H1 (cell line): Measurements from ENCODE around the gene POLR3G. TPM values are rescaled to one million over a fixed set of nuclear protein-coding genes. Genes with fewer than 3 reads are reported as not detected.

Experiments used
- CTCF ChIA-PET: fragments of 300-600 bp; sonication (Branson Sonifier 250); formaldehyde crosslinking; loops from one replicate; lab custom pipeline; 2021; ENCODE audit not compliant: partially characterized antibody; lab: Charles Lee
- POLR2A ChIA-PET: fragments of 300-600 bp; sonication (Branson Sonifier 250); formaldehyde crosslinking; loops from one replicate; lab custom pipeline; 2021; ENCODE audit warnings: inconsistent platforms; ENCODE audit not compliant: partially characterized antibody; lab: Charles Lee
- DNase-seq, 2 experiments: peaks; one replicate each; pipeline versions ENCODE4 v3.0.0 to v3.0.0-alpha.2; 2010 to 2022; ENCODE audit warnings: low spot score in 2 of 2, low read depth in 1 of 2, mixed read lengths in 1 of 2
- FAIRE-seq: peaks from 2 replicates; lab custom pipeline; 2011; peaks lifted over from hg19 to GRCh38; lab: Jason Lieb, UNC
- H2AFZ ChIP-seq: 2 replicates; pipeline ENCODE4 v1.8.1; 2012; ENCODE audit warnings: low read length, inconsistent platforms
- H2AK5ac ChIP-seq: 2 replicates; pipeline ENCODE4 v1.6.1; 2013; ENCODE audit warnings: low read depth, low read length
- H2BK120ac ChIP-seq: replicated peaks from 2 replicates; pipeline ENCODE3; 2013; ENCODE audit warnings: low read depth, low read length, inconsistent platforms
- H2BK12ac ChIP-seq: 2 replicates; pipeline ENCODE4 v1.6.1; 2013; ENCODE audit warnings: low read depth, low read length
- H2BK15ac ChIP-seq: 2 replicates; pipeline ENCODE4 v1.6.1; 2013; ENCODE audit warnings: low read length
- H2BK20ac ChIP-seq: 2 replicates; pipeline ENCODE4 v1.6.1; 2013; ENCODE audit warnings: low read length
- H2BK5ac ChIP-seq: 2 replicates; pipeline ENCODE4 v1.6.1; 2013; ENCODE audit warnings: low read depth, low read length
- H3K14ac ChIP-seq: 2 replicates; pipeline ENCODE4 v1.6.1; 2013; ENCODE audit warnings: inconsistent platforms; ENCODE audit not compliant: insufficient read length
- H3K18ac ChIP-seq: 2 replicates; pipeline ENCODE4 v1.6.1; 2013; ENCODE audit warnings: low read length; ENCODE audit errors: extremely low read depth
- H3K23ac ChIP-seq: 2 replicates; pipeline ENCODE4 v1.6.1; 2013; ENCODE audit warnings: inconsistent platforms; ENCODE audit not compliant: insufficient read length
- H3K23me2 ChIP-seq: 2 replicates; pipeline ENCODE4 v1.6.1; 2013; ENCODE audit warnings: low read depth, low read length
- H3K27ac ChIP-seq: 2 replicates; pipeline ENCODE4 v1.6.1; 2011; ENCODE audit warnings: low read depth, low read length, inconsistent platforms
- H3K27me3 ChIP-seq, 4 experiments: replicated peaks in 1 of 4; 1 replicate in 1 of 4; 2 replicates in 3 of 4; pipeline versions ENCODE4 v1.6.1 to v1.8.1; 2011 to 2013; ENCODE audit warnings: low read length in 3 of 4, mild to moderate bottlenecking in 3 of 4, inconsistent platforms in 2 of 4, mixed read lengths in 2 of 4, moderate library complexity in 1 of 4; ENCODE audit not compliant: control insufficient read depth in 3 of 4, insufficient read depth in 3 of 4; ENCODE audit errors: extremely low read depth in 1 of 4
- H3K36me3 ChIP-seq, 4 experiments: 2 replicates each; pipeline versions ENCODE4 v1.6.1 to v1.8.1; 2011 to 2013; ENCODE audit warnings: mild to moderate bottlenecking in 4 of 4, low read length in 3 of 4, moderate library complexity in 2 of 4, control low read depth in 1 of 4, inconsistent platforms in 1 of 4; ENCODE audit not compliant: insufficient read depth in 4 of 4, control insufficient read depth in 2 of 4
- H3K4ac ChIP-seq: replicated peaks from 2 replicates; pipeline ENCODE3; 2013; ENCODE audit warnings: low read length, low read depth, mixed read lengths, inconsistent platforms; ENCODE audit not compliant: insufficient read length
- H3K4me1 ChIP-seq, 4 experiments: replicated peaks in 1 of 4; 1 replicate in 1 of 4; 2 replicates in 3 of 4; pipeline versions ENCODE4 v1.6.1 to v1.8.1; 2011 to 2013; ENCODE audit warnings: low read length in 3 of 4, inconsistent platforms in 2 of 4, mixed read lengths in 1 of 4; ENCODE audit not compliant: insufficient read depth in 4 of 4, control insufficient read depth in 3 of 4
- H3K4me2 ChIP-seq, 2 experiments: 2 replicates each; pipeline versions ENCODE4 v1.6.1 to v1.8.1; 2011 to 2013; ENCODE audit warnings: low read depth in 2 of 2, low read length in 2 of 2, control low read depth in 1 of 2, inconsistent platforms in 1 of 2, mild to moderate bottlenecking in 1 of 2; ENCODE audit not compliant: insufficient read depth in 1 of 2
- H3K4me3 ChIP-seq, 4 experiments: fragments of 200-600, 300-600 bp in 1 of 4; sonication (generic), shearing (Covaris generic), sonication (Bioruptor Twin) in 1 of 4; 2 replicates each; pipeline versions ENCODE4 v1.5.1 to v1.8.1; 2011 to 2016; ENCODE audit warnings: low read length in 4 of 4, low read depth in 3 of 4, control low read depth in 2 of 4, inconsistent platforms in 2 of 4, mild to moderate bottlenecking in 2 of 4, mixed read lengths in 1 of 4, moderate library complexity in 1 of 4; ENCODE audit not compliant: insufficient read depth in 2 of 4; ENCODE audit errors: extremely low read depth in 1 of 4
- H3K56ac ChIP-seq: replicated peaks from 2 replicates; pipeline ENCODE3; 2013; ENCODE audit warnings: low read depth, mild to moderate bottlenecking, mixed read lengths, low read length, inconsistent platforms; ENCODE audit not compliant: insufficient read length
- H3K79me1 ChIP-seq: 2 replicates; pipeline ENCODE4 v1.6.1; 2013; ENCODE audit warnings: low read depth, low read length, control low read depth
- H3K79me2 ChIP-seq, 2 experiments: 2 replicates each; pipeline versions ENCODE4 v1.6.1 to v1.8.1; 2012 to 2013; ENCODE audit warnings: low read length in 2 of 2, mild to moderate bottlenecking in 2 of 2, inconsistent platforms in 1 of 2; ENCODE audit not compliant: insufficient read depth in 2 of 2, control insufficient read depth in 1 of 2
- H3K9ac ChIP-seq, 4 experiments: replicated peaks in 1 of 4; 1 replicate in 1 of 4; 2 replicates in 3 of 4; pipeline versions ENCODE4 v1.6.1 to v1.8.1; 2011 to 2013; ENCODE audit warnings: low read depth in 3 of 4, low read length in 3 of 4, control low read depth in 2 of 4, mild to moderate bottlenecking in 2 of 4, moderate library complexity in 2 of 4, inconsistent platforms in 1 of 4; ENCODE audit errors: extremely low read depth in 1 of 4
- H3K9me3 ChIP-seq, 2 experiments: 2 replicates each; pipeline versions ENCODE4 v1.6.1 to v1.8.1; 2012 to 2013; ENCODE audit warnings: mild to moderate bottlenecking in 2 of 2, moderate library complexity in 2 of 2, control low read depth in 1 of 2, inconsistent platforms in 1 of 2, low read depth in 1 of 2, low read length in 1 of 2, mixed read lengths in 1 of 2; ENCODE audit not compliant: insufficient read depth in 2 of 2
- H4K20me1 ChIP-seq, 2 experiments: replicated peaks in 1 of 2; 2 replicates each; pipeline versions ENCODE3 to v1.8.1; 2011 to 2013; ENCODE audit warnings: inconsistent platforms in 2 of 2, low read length in 2 of 2, mild to moderate bottlenecking in 1 of 2; ENCODE audit not compliant: insufficient read depth in 2 of 2, control insufficient read depth in 1 of 2
- H4K5ac ChIP-seq: 2 replicates; pipeline ENCODE4 v1.6.1; 2013; ENCODE audit warnings: low read length, low read depth, mixed read lengths, inconsistent platforms; ENCODE audit not compliant: insufficient read length
- H4K8ac ChIP-seq: 2 replicates; pipeline ENCODE4 v1.8.0; 2013; ENCODE audit warnings: mild to moderate bottlenecking, moderate library complexity, low read length, inconsistent platforms; ENCODE audit not compliant: insufficient read depth; ENCODE audit errors: extremely low read depth
- H4K91ac ChIP-seq: replicated peaks from 2 replicates; pipeline ENCODE3; 2013; ENCODE audit warnings: low read length, mixed read lengths, inconsistent platforms; ENCODE audit not compliant: insufficient read length
- ATF3 ChIP-seq: IDR thresholded peaks from 2 replicates; pipeline ENCODE4 v1.6.1; 2011; ENCODE audit warnings: low read depth, mild to moderate bottlenecking, low read length; ENCODE audit not compliant: insufficient read depth
- BACH1 ChIP-seq: IDR thresholded peaks from 2 replicates; pipeline ENCODE4 v1.6.1; 2012; ENCODE audit warnings: low read length, improper control_type of control experiment
- MAFK ChIP-seq: IDR thresholded peaks from 2 replicates; pipeline ENCODE4 v1.6.1; 2012; ENCODE audit warnings: low read depth, mild to moderate bottlenecking, improper control_type of control experiment, low read length
- RAD21 ChIP-seq, 2 experiments: IDR thresholded peaks in 1 of 2; conservative IDR thresholded peaks in 1 of 2; 2 replicates each; pipeline ENCODE4 v1.6.1; 2011; ENCODE audit warnings: low read depth in 2 of 2, low read length in 2 of 2, improper control_type of control experiment in 1 of 2, inconsistent platforms in 1 of 2, mild to moderate bottlenecking in 1 of 2, moderate library complexity in 1 of 2
- WGBS, 2 experiments: shearing (Covaris generic) in 1 of 2; methylation state at CpG; one replicate each; pipeline versions ENCODE4 v1.1.6 to v1.1.7; 2013 to 2015; ENCODE audit warnings: low lambda C conversion rate in 2 of 2, mixed read lengths in 2 of 2, inconsistent platforms in 1 of 2, low coverage in 1 of 2, missing lambda C conversion rate in 1 of 2; ENCODE audit not compliant: insufficient replicate concordance in 2 of 2, insufficient coverage in 1 of 2, insufficient read length in 1 of 2; ENCODE audit errors: extremely low coverage in 1 of 2, missing lambda C conversion rate in 1 of 2; 5-methylcytosine and 5-hydroxymethylcytosine counted together
- polyA plus RNA-seq, 7 experiments: library from polyadenylated mRNA; depleted of rRNA in 3 of 7; stranded (reverse) in 5 of 7; unstranded in 2 of 7; fragments of >200 nt in 5 of 7; fragments of 200-250 nt in 2 of 7; gene quantifications; 1 replicate in 5 of 7; 2 replicates in 1 of 7; 4 replicates in 1 of 7; pipeline versions ENCODE4 v1.2.1 to v1.2.3, GENCODE V29; 2011 to 2013; ENCODE audit warnings: missing spikeins in 2 of 7, mixed read lengths in 2 of 7
- total RNA-seq: library from RNA; stranded (reverse); fragmentation: NEBNext Ultra II Directional; extraction: Animal tissue kit (Norgen Biotek cat#: 25700); gene quantifications from 2 replicates; pipeline ENCODE4 v1.2.1, GENCODE V29; 2021

The POLR3G gene
- total and polyA plus RNA-seq, 2 of the 8 experiments (the other 6 are each of a cell fraction or from before 2014, with no cell fraction given), result 119 to 179 TPM

GRCh38 chr5:90480699-90481098, 6.0 kb downstream of the POLR3G start:
- peaks cover 5 to 86% of the 10 kb centered on the region in 2 experiments; a peak in 3 of 4 replicates for H3K79me2 ChIP-seq
- WGBS, 2 experiments, result 82% methylated on average over 1 of the region's 1 CpG; no CpG with 5 or more reads in 1 of the 2 experiments
- CTCF ChIA-PET, result interaction anchor here (1.3 kb wide), 1 partner anchor 41 kb away, joined by 3 read pairs; no protein-coding TSS in a partner anchor

More at GRCh38 chr5:90480699-90481098, 6.0 kb downstream of the POLR3G start:
- Histone ChIP-seq H2BK15ac (no peak overlapping the region), H2BK120ac (no peak overlapping the region), H3K27ac (no peak overlapping the region), H3K23me2 (peaks cover 7% of the 10 kb centered on the region; the same call in 1 of the 2 replicates), H3K4me1 (peaks cover 5 to 24% (median 17%) of the 10 kb centered on the region in 4 experiments; a peak in 6 of 7 replicates), H3K4me2 (no peak overlapping the region), H2AK5ac (no peak overlapping the region), H3K18ac (no peak overlapping the region), H3K79me1 (no peaks in the 10 kb centered on the region; the same call in 1 of the 2 replicates), H4K20me1 (peaks cover 0 to 3% of the 10 kb centered on the region in 2 experiments), H2BK20ac (no peak overlapping the region), H3K36me3 (peaks cover 0 to 24% (median 10%) of the 10 kb centered on the region in 4 experiments; a peak in 5 of 8 replicates), H4K91ac (no peak overlapping the region), H2BK5ac (no peak overlapping the region), H3K4ac (no peak overlapping the region), H3K9ac (no peak overlapping the region), H2AFZ (no peak overlapping the region), H3K23ac (no peak overlapping the region), H3K27me3 (no peaks in the 10 kb centered on the region), H2BK12ac (no peak overlapping the region), H3K4me3 (no peak overlapping the region), H4K5ac (no peak overlapping the region), H3K56ac (no peak overlapping the region), H4K8ac (no peak overlapping the region), H3K14ac (no peak overlapping the region), H3K9me3 (no peaks in the 10 kb centered on the region)
- TF ChIP-seq BACH1 (peak; percentile 50; the same call in 1 of the 2 replicates), ATF3 (no peak), MAFK (0 out of 2 replicates have a peak, but pooled peaks have one; percentile 23), RAD21 (IDR thresholded peaks at IDR 0.05 in 1 of 2, conservative IDR thresholded peaks at IDR 0.05 in 1 of 2; ENCODE audit: low read depth in 2 of 2, low read length in 2 of 2) (no peak)
- DNase-seq (no peak), FAIRE-seq (no peak)
- POLR2A ChIA-PET, result interaction anchor here (0.7 kb wide), 1 partner anchor 71 kb away, joined by 4 read pairs; no protein-coding TSS in a partner anchor
